RWPE1 (cell line): ENCODE measurements around the gene C22orf23.

Source experiments
- CTCF ChIA-PET: fragments of 350-600 bp; sonication (Branson Sonifier 250); formaldehyde crosslinking; extraction: SDS; loops from one replicate; lab custom pipeline; 2021; lab: Yijun Ruan, JAX
- POLR2A ChIA-PET: fragments of 400-600 bp; formaldehyde crosslinking; extraction: SDS; loops from one replicate; lab custom pipeline; 2020; ENCODE audit warnings: antibody characterized with exemption; ENCODE audit not compliant: low non-redundant PET; lab: Yijun Ruan, JAX
- DNase-seq: peaks from one replicate; pipeline ENCODE4 v3.0.0; 2012; ENCODE audit warnings: low spot score
- H3K27ac ChIP-seq: fragments of 450-650 bp; 2 replicates; pipeline ENCODE4 v1.5.1; 2017
- TF ChIP-seq, protein P1 (sequence below): fragments of 450-650 bp; conservative IDR thresholded peaks from 2 replicates; pipeline ENCODE4 v1.5.1; 2017; ENCODE audit warnings: low read depth, mild to moderate bottlenecking

C22orf23 gene

DNA sequence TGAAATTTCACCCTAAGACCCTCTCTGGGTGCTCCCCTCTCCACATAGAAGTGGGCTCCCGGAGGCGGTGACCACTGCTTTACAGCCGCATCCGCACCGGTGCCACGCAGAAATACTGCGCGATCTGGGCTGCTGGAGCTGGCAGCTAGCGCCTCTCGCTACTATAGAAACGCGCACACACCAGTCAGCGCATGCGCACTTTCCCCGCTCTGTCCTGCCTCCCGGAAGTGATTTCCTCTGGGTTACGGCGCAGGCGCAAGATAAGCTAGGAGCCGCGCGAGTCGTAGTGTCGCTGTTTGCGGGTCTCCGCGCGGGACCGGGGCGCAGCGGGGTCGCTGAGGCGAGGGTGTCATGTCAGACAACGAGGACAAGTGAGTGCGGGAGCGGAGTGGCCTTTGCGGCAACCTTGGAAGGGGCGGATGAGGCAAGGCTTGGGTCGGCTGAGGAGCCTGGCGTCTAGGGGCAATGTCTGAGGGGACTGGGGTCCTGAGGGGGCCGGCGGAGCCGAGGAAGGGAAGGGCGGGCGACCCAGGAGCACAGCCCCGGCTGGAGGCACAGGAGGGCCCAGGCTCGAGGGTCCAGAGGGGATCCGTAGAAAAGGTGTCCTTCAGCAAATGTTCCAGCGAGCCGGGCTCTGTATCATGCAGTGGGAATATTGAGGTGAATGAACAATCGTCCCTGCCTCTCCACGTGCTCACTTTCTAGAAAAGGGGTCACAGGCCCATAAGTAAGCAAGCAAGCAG, at the start of gene C22orf23, which contains the start of gene POLR2F:
Gene C22orf23, minus strand, starts transcription at position 165 of the 743 bp plus-strand sequence. CDS start 452 bp downstream, outside the sequence.
Gene POLR2F, plus strand, starts transcription at position 263 of the 743 bp plus-strand sequence. Its CDS starts 89 bp downstream, at position 352.
- peak; percentile 95 for DNase-seq
- ChIA-PET CTCF (no interaction called here), POLR2A (no interaction called here)
- H3K27ac ChIP-seq = peak within 1 kb of the TSS; percentile 67
- TF ChIP-seq, protein P1, sequence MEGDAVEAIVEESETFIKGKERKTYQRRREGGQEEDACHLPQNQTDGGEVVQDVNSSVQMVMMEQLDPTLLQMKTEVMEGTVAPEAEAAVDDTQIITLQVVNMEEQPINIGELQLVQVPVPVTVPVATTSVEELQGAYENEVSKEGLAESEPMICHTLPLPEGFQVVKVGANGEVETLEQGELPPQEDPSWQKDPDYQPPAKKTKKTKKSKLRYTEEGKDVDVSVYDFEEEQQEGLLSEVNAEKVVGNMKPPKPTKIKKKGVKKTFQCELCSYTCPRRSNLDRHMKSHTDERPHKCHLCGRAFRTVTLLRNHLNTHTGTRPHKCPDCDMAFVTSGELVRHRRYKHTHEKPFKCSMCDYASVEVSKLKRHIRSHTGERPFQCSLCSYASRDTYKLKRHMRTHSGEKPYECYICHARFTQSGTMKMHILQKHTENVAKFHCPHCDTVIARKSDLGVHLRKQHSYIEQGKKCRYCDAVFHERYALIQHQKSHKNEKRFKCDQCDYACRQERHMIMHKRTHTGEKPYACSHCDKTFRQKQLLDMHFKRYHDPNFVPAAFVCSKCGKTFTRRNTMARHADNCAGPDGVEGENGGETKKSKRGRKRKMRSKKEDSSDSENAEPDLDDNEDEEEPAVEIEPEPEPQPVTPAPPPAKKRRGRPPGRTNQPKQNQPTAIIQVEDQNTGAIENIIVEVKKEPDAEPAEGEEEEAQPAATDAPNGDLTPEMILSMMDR = no peak

GRCh38 chr22:37999640-38000272, 46.4 kb upstream of the C22orf23 start:
- ChIA-PET POLR2A (no interaction called here), CTCF (interaction anchor here (0.5 kb wide), 1 partner anchor 461 kb away, joined by 3 read pairs; no protein-coding TSS in a partner anchor)
- TF ChIP-seq, protein P1 = no peak; the same call in 1 of the 2 replicates
- H3K27ac ChIP-seq = peak overlapping the region; percentile 94
- DNase-seq = peak; percentile 91

DNA sequence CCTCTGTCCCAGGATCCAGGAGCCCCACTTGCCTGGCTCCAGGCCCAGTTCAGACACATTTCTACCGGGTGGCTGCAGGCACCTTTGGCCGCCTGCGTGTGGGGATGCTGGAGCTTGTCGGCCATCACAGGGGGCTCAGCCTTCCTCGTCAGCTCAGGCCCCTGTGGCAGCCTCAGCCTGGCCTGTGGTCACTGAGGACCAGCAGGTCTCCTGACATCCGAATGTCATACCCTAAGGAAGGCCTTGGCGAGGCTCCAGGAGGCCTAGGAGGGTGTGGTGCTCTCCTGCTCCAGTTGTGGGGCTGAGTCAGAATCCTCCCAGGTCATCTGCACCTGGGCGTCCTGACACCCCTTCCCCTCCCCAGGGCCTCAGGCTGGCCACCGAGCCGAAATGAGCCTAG, 45.8 kb upstream of the C22orf23 start:
- peak overlapping the region; percentile 94 for H3K27ac ChIP-seq
- CTCF ChIA-PET = no interaction called here
- DNase-seq = peak; percentile 64
- TF ChIP-seq, protein P1 = no peak
- POLR2A ChIA-PET = no interaction called here

GRCh38 chr22:37998543-37998942, 45.1 kb upstream of the C22orf23 start:
- POLR2A ChIA-PET = no interaction called here
- H3K27ac ChIP-seq = peak overlapping the region; percentile 94
- DNase-seq = no peak
- CTCF ChIA-PET = no interaction called here
- TF ChIP-seq, protein P1 = no peak

DNA sequence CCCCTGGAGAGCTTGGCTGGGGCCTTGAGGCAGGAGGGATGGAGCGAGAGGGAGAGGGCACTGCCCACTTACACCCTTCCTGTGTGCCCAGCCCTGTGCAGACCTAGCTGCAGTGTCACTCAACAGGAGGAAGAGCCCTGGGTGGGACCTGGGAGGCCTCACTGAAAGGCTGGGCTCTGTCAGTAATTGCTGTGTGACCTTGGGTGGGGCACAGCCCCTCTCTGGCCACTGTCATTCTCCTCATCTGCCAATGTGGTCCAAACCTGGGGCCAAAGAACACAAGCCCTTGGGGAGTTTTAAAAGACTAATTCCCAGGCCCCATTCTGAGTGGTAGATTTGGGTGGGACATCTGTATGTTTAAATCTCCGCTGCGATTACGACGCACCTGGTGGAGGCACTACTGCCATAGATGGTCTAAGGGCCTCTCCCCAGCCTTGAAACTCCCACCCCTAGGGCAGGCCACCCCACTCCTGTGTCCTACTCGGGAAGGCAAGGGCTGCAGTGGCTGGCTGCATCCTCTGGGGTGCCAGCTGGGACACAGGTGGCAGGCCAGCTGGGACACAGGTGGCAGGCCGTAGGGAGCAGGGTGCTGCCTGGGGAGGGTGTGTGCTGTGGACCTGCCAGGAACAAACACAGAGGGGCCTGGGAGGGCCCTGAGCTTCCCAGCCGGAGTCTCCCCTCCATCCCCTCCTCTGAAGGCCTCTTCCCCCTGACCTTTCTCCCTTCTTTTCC, 43.3 kb upstream of the C22orf23 start:
- TF ChIP-seq, protein P1 = no peak
- no peak for DNase-seq
- ChIA-PET CTCF (no interaction called here), POLR2A (no interaction called here)
- peak overlapping the region; percentile 94 for H3K27ac ChIP-seq

DNA sequence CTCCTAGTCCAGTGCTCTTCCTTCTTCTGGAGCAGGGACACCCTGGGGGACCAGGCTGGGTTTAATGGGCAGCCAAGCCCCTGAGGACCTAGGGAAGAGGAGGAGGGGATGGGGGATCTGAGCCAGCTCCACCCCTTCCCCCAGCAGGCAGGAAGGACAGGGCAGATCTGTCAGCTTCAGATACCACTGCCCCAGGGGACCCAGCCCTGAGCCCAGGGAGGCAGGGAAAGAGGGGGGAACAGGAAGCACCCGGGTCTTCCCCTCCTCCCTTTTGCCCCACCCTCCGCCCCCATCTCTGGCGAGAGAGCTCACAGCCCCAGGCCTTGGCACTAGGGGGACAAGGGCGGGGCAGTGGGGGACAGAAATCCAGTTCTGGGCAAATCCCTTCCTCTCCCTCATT, 42.7 kb upstream of the C22orf23 start:
- H3K27ac ChIP-seq = peak overlapping the region; percentile 94
- DNase-seq = no peak
- POLR2A ChIA-PET = interaction anchor here (0.7 kb wide), 1 partner anchor 402 kb away, joined by 7 read pairs; no protein-coding TSS in a partner anchor
- TF ChIP-seq, protein P1 = no peak
- CTCF ChIA-PET = no interaction called here
